ENCODE data around the gene NDST4. TPM values are rescaled to one million over a fixed set of nuclear protein-coding genes. Genes with fewer than 3 reads are reported as not detected.

Gene NDST4
- total RNA-seq, 1 experiment from 2014 or later = not detected

- intact Hi-C loops (cut with micrococcal nuclease) = no loop called here
- ChIA-PET CTCF (no interaction called here), POLR2A (no interaction called here)
Measured at GRCh38 chr4:114813961-114814360, 299.5 kb downstream of the NDST4 start.

GRCh38 chr4:114811564-114812301, 301.7 kb downstream of the NDST4 start:
- no peaks in the 10 kb centered on the region for H3K36me3 ChIP-seq (ENCODE audit: control insufficient read depth in 1 of 2, insufficient read depth in 2 of 2, low read length in 2 of 2)
- no peak overlapping the region for H3K27ac ChIP-seq (ENCODE audit: low read depth, low read length)
- no peaks in the 10 kb centered on the region for H4K20me1 ChIP-seq (ENCODE audit: insufficient read depth)
- peaks cover 0 to 3% of the 10 kb centered on the region in 2 experiments; a peak in 1 of 4 replicates for H3K4me1 ChIP-seq (ENCODE audit: control insufficient read depth in 1 of 2, insufficient read depth in 2 of 2, low read length in 2 of 2)
- H3K9me3 ChIP-seq (ENCODE audit: control insufficient read depth in 1 of 2, insufficient read depth in 1 of 2, low read depth in 1 of 2, low read length in 2 of 2) = no peaks in the 10 kb centered on the region
- H3K9ac ChIP-seq (ENCODE audit: low read length) = no peak overlapping the region
- intact Hi-C loops (cut with micrococcal nuclease) = no loop called here
- no peak overlapping the region for H2AFZ ChIP-seq (ENCODE audit: low read depth, low read length, poor library complexity, severe bottlenecking)
- BruUV-seq (replicated peaks) = no TSS peak
- ChIA-PET CTCF (no interaction called here), POLR2A (no interaction called here), RAD21 (ENCODE audit: low non-redundant PET in 1 of 2, low total read pairs in 2 of 2, uncharacterized antibody in 2 of 2, unreplicated experiment in 2 of 2) (no interaction called here)
- H3K4me3 ChIP-seq (replicated peaks in 1 of 2; ENCODE audit: low read depth in 1 of 2, low read length in 2 of 2) = no peak overlapping the region
- no peaks in the 10 kb centered on the region for H3K79me2 ChIP-seq (ENCODE audit: insufficient read depth, low read length)
- H3K4me2 ChIP-seq (ENCODE audit: low read length) = no peak overlapping the region
- no peak for DNase-seq (ENCODE audit: low read depth, low spot score)
- TF ChIP-seq POLR2AphosphoS5 (IDR thresholded peaks at IDR 0.05; ENCODE audit: low read depth, low read length) (no peak), TCF7L2 (IDR thresholded peaks at IDR 0.05; ENCODE audit: borderline replicate concordance, extremely low read depth, insufficient read depth, insufficient read length) (no peak), CEBPB (IDR thresholded peaks at IDR 0.05; ENCODE audit: low read depth) (no peak), SIN3A (IDR thresholded peaks at IDR 0.05; ENCODE audit: low read depth) (no peak), SRF (IDR thresholded peaks at IDR 0.05; ENCODE audit: low read depth) (no peak), EGR1 (IDR thresholded peaks at IDR 0.05; ENCODE audit: low read depth) (no peak), SP1 (IDR thresholded peaks at IDR 0.05; ENCODE audit: low read depth) (no peak), CBX3 (IDR thresholded peaks at IDR 0.05; ENCODE audit: low read depth) (no peak), ELF1 (IDR thresholded peaks at IDR 0.05; ENCODE audit: borderline replicate concordance, low read depth) (no peak), RAD21 (IDR thresholded peaks at IDR 0.05; ENCODE audit: low read depth) (no peak)
- H3K9me2 ChIP-seq (ENCODE audit: insufficient read depth) = no peaks in the 10 kb centered on the region
- ATAC-seq = no peak
- H3K27me3 ChIP-seq (ENCODE audit: insufficient read depth, low read length) = no peaks in the 10 kb centered on the region

More at GRCh38 chr4:114813961-114814360, 299.5 kb downstream of the NDST4 start:
- Histone ChIP-seq H3K4me3 (replicated peaks in 1 of 2; ENCODE audit: low read depth in 1 of 2, low read length in 2 of 2) (no peak overlapping the region), H2AFZ (ENCODE audit: low read depth, low read length, poor library complexity, severe bottlenecking) (no peak overlapping the region), H3K4me2 (ENCODE audit: low read length) (no peak overlapping the region), H3K27me3 (ENCODE audit: insufficient read depth, low read length) (no peaks in the 10 kb centered on the region), H3K4me1 (ENCODE audit: control insufficient read depth in 1 of 2, insufficient read depth in 2 of 2, low read length in 2 of 2) (no peaks in the 10 kb centered on the region), H4K20me1 (ENCODE audit: insufficient read depth) (no peaks in the 10 kb centered on the region), H3K9ac (ENCODE audit: low read length) (no peak overlapping the region), H3K27ac (ENCODE audit: low read depth, low read length) (no peak overlapping the region), H3K36me3 (ENCODE audit: control insufficient read depth in 1 of 2, insufficient read depth in 2 of 2, low read length in 2 of 2) (no peaks in the 10 kb centered on the region), H3K9me3 (ENCODE audit: control insufficient read depth in 1 of 2, insufficient read depth in 1 of 2, low read depth in 1 of 2, low read length in 2 of 2) (no peaks in the 10 kb centered on the region), H3K79me2 (ENCODE audit: insufficient read depth, low read length) (no peaks in the 10 kb centered on the region), H3K9me2 (ENCODE audit: insufficient read depth) (no peaks in the 10 kb centered on the region)
- TF ChIP-seq CEBPB (IDR thresholded peaks at IDR 0.05; ENCODE audit: low read depth) = no peak
- no peak for TF ChIP-seq ZNF274 (IDR thresholded peaks at IDR 0.05; ENCODE audit: low read depth, low read length)
- no TSS peak for BruUV-seq (replicated peaks)
- RAD21 ChIA-PET (ENCODE audit: low non-redundant PET in 1 of 2, low total read pairs in 2 of 2, uncharacterized antibody in 2 of 2, unreplicated experiment in 2 of 2) = no interaction called here
- ATAC-seq = no peak
- DNase-seq (ENCODE audit: low read depth, low spot score) = no peak

Data from HCT116 (cell line).